HAP-1 (cell line): ENCODE data around the gene CD302.
"Not testable (repeated sequence)": the region's sequence is repeated elsewhere in the genome, so short reads cannot be mapped to it uniquely, and the experiment has no call there.

Source experiments
- DNase-seq, 2 experiments: peaks; one replicate each; pipeline ENCODE4 v3.0.0-alpha.2; 2016 to 2020; ENCODE audit warnings: low spot score in 2 of 2
- H3K27me3 ChIP-seq: fragments of 250-450 bp; sonication (Bioruptor Pico); 2 replicates; pipeline ENCODE4 v1.5.1; 2020; ENCODE audit warnings: low read depth, mild to moderate bottlenecking, moderate library complexity
- H3K36me3 ChIP-seq: fragments of 250-450 bp; sonication (Bioruptor Pico); replicated peaks from 2 replicates; pipeline ENCODE4 v1.5.1; 2020; ENCODE audit warnings: mild to moderate bottlenecking
- H3K4me1 ChIP-seq: fragments of 250-450 bp; sonication (Bioruptor Pico); 2 replicates; pipeline ENCODE4 v1.5.1; 2020; ENCODE audit warnings: mild to moderate bottlenecking
- H3K4me3 ChIP-seq: fragments of 250-450 bp; sonication (Bioruptor Pico); 2 replicates; pipeline ENCODE4 v1.5.1; 2020; ENCODE audit warnings: mild to moderate bottlenecking, moderate library complexity
- H3K9me3 ChIP-seq: fragments of 250-450 bp; sonication (Bioruptor Pico); 2 replicates; pipeline ENCODE4 v1.5.1; 2020; ENCODE audit warnings: mild to moderate bottlenecking, moderate library complexity
- in situ Hi-C: fragments of 300-500 bp; cut with MboI; formaldehyde crosslinking; loops from 3 replicates; pipeline ENCODE4 v1.14.3; 2020; ENCODE audit warnings: low sequenced_read_pairs, inconsistent platforms, mixed read lengths

CD302 gene

DNA sequence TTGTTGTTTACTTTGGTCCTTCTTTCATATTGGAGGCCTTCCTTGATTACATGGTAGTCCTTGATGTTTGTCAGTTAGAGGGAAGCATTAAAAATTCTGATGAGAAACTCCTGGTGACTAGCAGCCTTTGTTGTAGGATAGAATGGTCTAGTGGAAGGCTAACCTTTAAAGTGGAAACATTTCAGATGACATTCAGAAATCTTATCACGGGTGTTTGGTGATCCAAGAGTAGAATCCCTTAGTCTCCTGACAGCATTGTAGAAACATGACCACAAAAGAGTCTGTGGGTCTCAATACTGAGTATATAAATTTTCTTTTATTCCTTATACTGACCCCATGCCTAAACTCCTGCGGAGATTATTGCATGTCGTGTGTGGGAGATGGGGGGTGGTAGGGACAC is 72.3 kb downstream of the CD302 start:
- in situ Hi-C loops: no loop called here
- no peaks in the 10 kb centered on the region for H3K9me3 ChIP-seq
- H3K36me3 ChIP-seq: peaks cover 50% of the 10 kb centered on the region
- H3K4me1 ChIP-seq: no peaks in the 10 kb centered on the region
- DNase-seq: no peak
- H3K27me3 ChIP-seq: no peaks in the 10 kb centered on the region
- H3K4me3 ChIP-seq: no peak overlapping the region

DNA sequence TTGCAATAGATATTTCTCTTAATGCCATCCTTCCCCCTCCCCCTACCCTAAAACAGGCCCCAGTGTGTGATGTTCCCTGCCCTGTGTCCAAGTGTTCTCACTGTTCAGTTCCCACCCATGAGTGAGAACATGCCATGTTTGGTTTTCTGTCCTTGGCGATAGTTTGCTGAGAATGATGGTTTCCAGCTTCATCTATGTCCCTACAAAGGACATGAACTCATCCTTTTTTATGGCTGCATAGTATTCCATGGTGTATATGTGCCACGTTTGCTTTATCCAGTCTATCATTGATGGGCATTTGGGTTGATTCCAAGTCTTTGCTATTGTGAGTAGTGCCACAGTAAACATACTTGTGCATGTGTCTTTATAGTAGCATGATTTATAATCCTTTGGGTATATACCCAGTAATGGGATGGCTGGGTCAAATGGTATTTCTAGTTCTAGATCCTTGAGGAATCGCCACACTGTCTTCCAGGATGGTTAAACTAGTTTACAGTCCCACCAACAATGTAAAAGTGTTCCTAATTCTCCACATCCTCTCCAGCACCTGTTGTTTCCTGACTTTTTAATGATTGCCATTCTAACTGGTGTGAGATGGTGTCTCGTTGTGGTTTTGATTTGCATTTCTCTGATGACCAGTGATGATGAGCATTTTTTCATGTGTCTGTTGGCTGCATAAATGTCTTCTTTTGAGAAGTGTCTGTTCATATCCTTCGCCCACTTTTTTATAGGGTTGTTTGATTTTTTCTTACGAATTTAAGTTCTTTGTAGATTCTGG is 73.0 kb downstream of the CD302 start:
- DNase-seq, in situ Hi-C loops, H3K4me3 ChIP-seq, H3K27me3 ChIP-seq, H3K4me1 ChIP-seq, H3K9me3 ChIP-seq: not testable (repeated sequence)
- peaks cover 53% of the 10 kb centered on the region for H3K36me3 ChIP-seq

DNA sequence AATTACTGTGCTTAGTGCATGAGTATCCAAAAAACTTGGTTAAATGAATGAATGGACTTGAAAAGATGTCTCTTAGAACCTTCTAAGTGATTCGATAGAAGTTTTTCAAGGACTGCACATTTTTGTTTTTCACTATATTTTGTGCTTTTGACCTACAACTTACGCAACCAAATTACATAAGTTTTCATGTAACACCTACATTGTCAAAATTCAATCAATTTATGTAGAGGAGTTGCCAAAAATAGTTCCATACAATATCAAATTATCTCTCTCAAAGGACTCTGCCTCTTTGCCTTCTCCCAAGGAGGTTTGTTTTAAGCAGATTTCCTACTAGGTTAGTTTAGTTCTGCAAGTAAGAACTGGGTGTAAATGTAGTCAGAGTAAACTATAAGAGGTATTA is 75.4 kb downstream of the CD302 start:
- H3K4me3 ChIP-seq: no peak overlapping the region
- peaks cover 57% of the 10 kb centered on the region for H3K36me3 ChIP-seq
- no peaks in the 10 kb centered on the region for H3K9me3 ChIP-seq
- peaks cover 2% of the 10 kb centered on the region; the same call in 1 of the 2 replicates for H3K4me1 ChIP-seq
- no peak for DNase-seq
- in situ Hi-C loops: no loop called here
- no peaks in the 10 kb centered on the region for H3K27me3 ChIP-seq

DNA sequence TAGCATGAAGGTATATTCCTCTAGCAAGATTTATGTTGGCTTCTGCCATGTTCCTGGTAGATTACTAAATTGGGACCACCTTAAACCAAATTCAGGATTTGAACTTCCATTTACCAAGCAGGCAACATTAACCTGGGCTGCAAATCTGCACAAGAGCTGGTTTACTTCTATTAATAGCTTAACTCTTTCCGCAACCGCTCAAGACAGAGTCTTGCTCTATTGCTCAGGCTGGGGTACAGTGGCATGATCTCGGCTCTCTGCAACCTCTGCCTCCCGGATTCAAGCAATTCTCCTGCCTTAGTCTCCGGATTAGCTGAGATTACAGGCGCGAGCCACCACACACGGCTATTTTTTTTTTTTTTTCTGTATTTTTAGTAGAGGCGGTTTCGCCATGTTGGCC is 77.3 kb downstream of the CD302 start:
- in situ Hi-C loops: no loop called here
- Histone ChIP-seq H3K4me3 (no peak overlapping the region), H3K4me1 (peaks cover 7% of the 10 kb centered on the region), H3K36me3 (peaks cover 73% of the 10 kb centered on the region), H3K9me3 (no peaks in the 10 kb centered on the region), H3K27me3 (no peaks in the 10 kb centered on the region)
- no peak for DNase-seq
